SH-SY5Y (cell line): ENCODE results near the gene NAV2.

Source experiments
- GATA2 ChIP-seq: IDR thresholded peaks from 2 replicates; pipeline ENCODE4 v1.6.1; 2011; ENCODE audit warnings: mild to moderate bottlenecking, low read depth, low read length
- GATA3 ChIP-seq: IDR thresholded peaks from 2 replicates; pipeline ENCODE4 v1.6.1; 2011; ENCODE audit warnings: low read depth, mild to moderate bottlenecking, low read length, moderate library complexity

- no peak for TF ChIP-seq GATA2
- no peak for TF ChIP-seq GATA3
Measured at GRCh38 chr11:19725379-19726079, 12.9 kb downstream of the NAV2 start.
